Ovary (tissue), 3 donors: ENCODE measurements around the gene ETV6.

Experiments used
- CTCF ChIP-seq, 3 donors: fragments of 450-650 bp in 2 of 3; fragments of 200-600 bp in 1 of 3; IDR thresholded peaks; one replicate each; pipeline versions ENCODE4 v1.5.1 to v1.8.0; 2016 to 2022; ENCODE audit warnings: antibody characterized with exemption in 3 of 3, mild to moderate bottlenecking in 1 of 3
- EP300 ChIP-seq: sonication (generic); formaldehyde crosslinking; IDR thresholded peaks from one replicate; pipeline ENCODE4 v1.6.1; 2017; ENCODE audit warnings: antibody characterized with exemption
- POLR2A ChIP-seq: fragments of 450-650 bp; IDR thresholded peaks from one replicate; pipeline ENCODE4 v1.6.1; 2017; ENCODE audit warnings: antibody characterized with exemption, mild to moderate bottlenecking, moderate library complexity
- donor health status: DM: no; HTN: no; CAD: no.

- TF ChIP-seq CTCF (IDR thresholded peaks at IDR 0.05), result no peak
- TF ChIP-seq POLR2A, result no peak
- TF ChIP-seq EP300, result no peak
Measured at GRCh38 chr12:11693601-11694000, 44.1 kb downstream of the ETV6 start.
